Measurements from ENCODE around the gene PPP2R5D. TPM values are rescaled to one million over a fixed set of nuclear protein-coding genes. Genes with fewer than 3 reads are reported as not detected.

The PPP2R5D gene
- total and polyA plus RNA-seq, 2 of the 8 experiments (the other 6 are each of a cell fraction or from before 2014, with no cell fraction given), result 52.1 to 55.7 TPM

DNA sequence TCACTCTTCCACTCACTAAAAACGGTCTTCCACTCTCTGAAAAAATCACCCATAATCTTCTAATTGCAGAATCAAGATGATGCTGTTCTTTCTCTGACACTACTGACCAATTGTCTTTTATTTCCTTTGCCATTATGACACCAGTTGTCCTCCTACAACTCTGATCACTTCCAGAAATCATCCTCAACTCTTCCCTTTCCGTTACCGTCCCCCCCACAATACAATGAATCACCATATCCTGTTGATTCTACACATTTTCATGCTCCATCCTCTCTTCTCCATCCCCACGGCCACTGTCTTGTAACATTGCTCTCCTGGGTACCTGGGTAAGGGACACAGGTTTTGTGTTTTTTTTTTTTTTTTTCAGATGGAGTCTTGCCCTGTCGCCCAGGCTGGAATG, 2.5 kb upstream of the PPP2R5D start:
- H2BK5ac ChIP-seq (ENCODE audit: low read depth, low read length), result no peak overlapping the region
- 92 to 100% methylated on average over 2 to 4 of the region's 5 CpGs for WGBS, 2 experiments (ENCODE audit: extremely low coverage in 1 of 2, insufficient coverage in 1 of 2, insufficient read length in 1 of 2, insufficient replicate concordance in 2 of 2, low coverage in 1 of 2, low lambda C conversion rate in 2 of 2, missing lambda C conversion rate in 1 of 2)
- H4K20me1 ChIP-seq (replicated peaks in 1 of 2; ENCODE audit: control insufficient read depth in 1 of 2, insufficient read depth in 2 of 2, low read length in 2 of 2), result peaks cover 1 to 5% of the 10 kb centered on the region in 2 experiments
- no peaks in the 10 kb centered on the region for H3K27me3 ChIP-seq (replicated peaks in 1 of 4; ENCODE audit: control insufficient read depth in 3 of 4, extremely low read depth in 1 of 4, insufficient read depth in 3 of 4, low read length in 3 of 4)
- H4K91ac ChIP-seq (replicated peaks; ENCODE audit: insufficient read length, low read length), result no peak overlapping the region
- no peak overlapping the region for H3K27ac ChIP-seq (ENCODE audit: low read depth, low read length)
- DNase-seq (ENCODE audit: low read depth in 1 of 2, low spot score in 2 of 2), result no peak
- H2AFZ ChIP-seq (ENCODE audit: low read length), result no peak overlapping the region
- no peak overlapping the region for H2BK20ac ChIP-seq (ENCODE audit: low read length)
- H4K5ac ChIP-seq (ENCODE audit: insufficient read length, low read depth, low read length), result no peak overlapping the region
- no peak overlapping the region for H2AK5ac ChIP-seq (ENCODE audit: low read depth, low read length)
- H3K18ac ChIP-seq (ENCODE audit: extremely low read depth, low read length), result no peak overlapping the region
- no peak overlapping the region for H3K14ac ChIP-seq (ENCODE audit: insufficient read length)
- H3K9me3 ChIP-seq (ENCODE audit: insufficient read depth in 2 of 2, low read depth in 1 of 2, low read length in 1 of 2), result no peaks in the 10 kb centered on the region
- H3K4ac ChIP-seq (replicated peaks; ENCODE audit: insufficient read length, low read depth, low read length), result no peak overlapping the region
- peaks cover 4 to 17% of the 10 kb centered on the region in 2 experiments; a peak in 2 of 4 replicates for H3K79me2 ChIP-seq (ENCODE audit: control insufficient read depth in 1 of 2, insufficient read depth in 2 of 2, low read length in 2 of 2)
- H3K9ac ChIP-seq (replicated peaks in 1 of 4; ENCODE audit: extremely low read depth in 1 of 4, low read depth in 3 of 4, low read length in 3 of 4), result no peak overlapping the region
- peak overlapping the region; percentile 42 for H3K56ac ChIP-seq (replicated peaks; ENCODE audit: insufficient read length, low read depth, low read length)
- no peak overlapping the region for H3K4me2 ChIP-seq (ENCODE audit: insufficient read depth in 1 of 2, low read depth in 2 of 2, low read length in 2 of 2)
- no peak overlapping the region for H3K23ac ChIP-seq (ENCODE audit: insufficient read length)
- FAIRE-seq, result no peak
- peaks cover 2% of the 10 kb centered on the region for H3K79me1 ChIP-seq (ENCODE audit: low read depth, low read length)
- TF ChIP-seq CREB1 (IDR thresholded peaks at IDR 0.05) (no peak), SIX5 (IDR thresholded peaks at IDR 0.05; ENCODE audit: low read depth, low read length) (no peak), BACH1 (IDR thresholded peaks at IDR 0.05; ENCODE audit: low read length) (no peak), POLR2AphosphoS5 (IDR thresholded peaks at IDR 0.05; ENCODE audit: low read depth, low read length) (no peak)
- H3K36me3 ChIP-seq (ENCODE audit: control insufficient read depth in 2 of 4, insufficient read depth in 4 of 4, low read length in 3 of 4), result no peaks in the 10 kb centered on the region
- H3K4me1 ChIP-seq (replicated peaks in 1 of 4; ENCODE audit: control insufficient read depth in 3 of 4, insufficient read depth in 4 of 4, low read length in 3 of 4), result peaks cover 5 to 14% (median 6%) of the 10 kb centered on the region in 4 experiments; a peak in 6 of 7 replicates
- H3K23me2 ChIP-seq (ENCODE audit: low read depth, low read length), result peaks cover 12% of the 10 kb centered on the region
- H2BK15ac ChIP-seq (ENCODE audit: low read length), result no peak overlapping the region
- H2BK120ac ChIP-seq (replicated peaks; ENCODE audit: low read depth, low read length), result no peak overlapping the region
- H4K8ac ChIP-seq (ENCODE audit: extremely low read depth, insufficient read depth, low read length), result no peak overlapping the region
- POLR2A ChIA-PET (ENCODE audit: partially characterized antibody), result interaction anchor here (1.4 kb wide), 1 partner anchor 66 kb away, joined by 3 read pairs; no protein-coding TSS in a partner anchor
- no peak overlapping the region for H3K4me3 ChIP-seq (ENCODE audit: extremely low read depth in 1 of 4, insufficient read depth in 2 of 4, low read depth in 3 of 4, low read length in 4 of 4)
- H2BK12ac ChIP-seq (ENCODE audit: low read depth, low read length), result no peak overlapping the region
- CTCF ChIA-PET (ENCODE audit: partially characterized antibody), result interaction anchor here (4.4 kb wide), 1 partner anchor 17 kb away, joined by 33 read pairs; no protein-coding TSS in a partner anchor

Data from H1 (cell line).